OCI-LY7 (cell line): ENCODE data around the gene ANTXR1. TPM values are rescaled to one million over a fixed set of nuclear protein-coding genes. Genes with fewer than 3 reads are reported as not detected.

Experiments
- BruUV-seq: library from RNA; stranded (reverse); fragments of 400-500 nt; replicated peaks from 2 replicates; lab custom pipeline; 2021; lab: Mats Ljungman, UMichigan
- CTCF ChIA-PET: fragments of 300-600 bp; sonication (Branson Sonifier 250); formaldehyde crosslinking; loops from one replicate; lab custom pipeline; 2022; ENCODE audit warnings: antibody characterized with exemption; ENCODE audit not compliant: unreplicated experiment; lab: Charles Lee
- POLR2A ChIA-PET: fragments of 300-600 bp; sonication (Branson Sonifier 250); formaldehyde crosslinking; loops from one replicate; lab custom pipeline; 2022; ENCODE audit warnings: antibody characterized with exemption; lab: Charles Lee
- DNase-seq: peaks from one replicate; pipeline ENCODE4 v3.0.0-alpha.2; 2015; ENCODE audit warnings: low spot score
- H2AFZ ChIP-seq: fragments of 200-600 bp; sonication (generic), shearing (Covaris generic); 2 replicates; pipeline ENCODE4 v1.6.1; 2014; ENCODE audit warnings: mild to moderate bottlenecking, antibody characterized with exemption, low read length, moderate library complexity
- H3K27ac ChIP-seq: fragments of 200-600 bp; sonication (generic); 2 replicates; pipeline ENCODE4 v1.5.1; 2014; ENCODE audit warnings: mixed run types, low read depth, mild to moderate bottlenecking, moderate library complexity, low read length, inconsistent platforms; ENCODE audit not compliant: poor library complexity, severe bottlenecking
- H3K36me3 ChIP-seq: fragments of 200-600 bp; sonication (generic); 2 replicates; pipeline ENCODE4 v1.6.1; 2014; ENCODE audit warnings: mild to moderate bottlenecking, antibody characterized with exemption, low read length, moderate library complexity, mixed read lengths; ENCODE audit not compliant: insufficient read depth
- H3K4me1 ChIP-seq: fragments of 200-600 bp; sonication (generic); 2 replicates; pipeline ENCODE4 v1.5.1; 2014; ENCODE audit warnings: mild to moderate bottlenecking, low read length; ENCODE audit not compliant: insufficient read depth, poor library complexity, severe bottlenecking
- H3K4me2 ChIP-seq: fragments of 200-600 bp; sonication (generic); 2 replicates; pipeline ENCODE4 v1.6.1; 2014; ENCODE audit warnings: mild to moderate bottlenecking, low read length
- H3K4me3 ChIP-seq: fragments of 200-600 bp; sonication (generic); 2 replicates; pipeline ENCODE4 v1.5.1; 2014; ENCODE audit warnings: mild to moderate bottlenecking, low read depth, low read length; ENCODE audit not compliant: poor library complexity, severe bottlenecking
- H3K79me2 ChIP-seq: fragments of 200-600 bp; sonication (generic); 2 replicates; pipeline ENCODE4 v1.6.1; 2016; ENCODE audit warnings: low read depth, mild to moderate bottlenecking, low read length, moderate library complexity, mixed read lengths; ENCODE audit not compliant: insufficient read depth
- H3K9me2 ChIP-seq: fragments of 200-600 bp; sonication (generic); 2 replicates; pipeline ENCODE4 v1.6.1; 2016; ENCODE audit warnings: mild to moderate bottlenecking, low read length, mixed read lengths; ENCODE audit not compliant: insufficient read depth
- H3K9me3 ChIP-seq: fragments of 200-600 bp; sonication (generic); 2 replicates; pipeline ENCODE4 v1.6.1; 2014; ENCODE audit warnings: mild to moderate bottlenecking, mixed run types, low read length, mixed read lengths
- H4K20me1 ChIP-seq: fragments of 200-600 bp; sonication (generic); 2 replicates; pipeline ENCODE4 v1.6.1; 2014; ENCODE audit warnings: mild to moderate bottlenecking, antibody characterized with exemption, low read length, moderate library complexity, mixed read lengths; ENCODE audit not compliant: insufficient read depth
- CTCF ChIP-seq: fragments of 200-600 bp; sonication (generic); conservative IDR thresholded peaks from 2 replicates; pipeline ENCODE4 v1.5.1; 2014; ENCODE audit warnings: mild to moderate bottlenecking, antibody characterized with exemption, low read length, moderate library complexity, mixed read lengths
- EZH2phosphoT487 ChIP-seq: fragments of 200-600 bp; sonication (generic); IDR thresholded peaks from 2 replicates; pipeline ENCODE4 v1.6.1; 2018; ENCODE audit warnings: low read depth, borderline replicate concordance, mild to moderate bottlenecking, mixed run types, antibody characterized with exemption, low read length, moderate library complexity, mixed read lengths
- intact Hi-C: fragments of 100-400 bp; cut with micrococcal nuclease; formaldehyde crosslinking; loops from one replicate; pipeline ENCODE4 v1.10.0; 2022; ENCODE audit not compliant: unreplicated experiment
- total RNA-seq, 2 experiments: library from RNA; depleted of rRNA in 1 of 2; stranded (reverse); fragments of >200 nt in 1 of 2; shearing (Covaris generic) in 1 of 2; gene quantifications; 2 replicates each; pipeline ENCODE4 v1.2.3, GENCODE V29; 2014 to 2022

The ANTXR1 gene
- total RNA-seq, 2 experiments from 2014 or later = not detected

- no peak overlapping the region for H3K27ac ChIP-seq
- H3K4me1 ChIP-seq = no peaks in the 10 kb centered on the region
- no peak overlapping the region for H2AFZ ChIP-seq
- no peaks in the 10 kb centered on the region for H3K9me3 ChIP-seq
- ChIA-PET CTCF (no interaction called here), POLR2A (interaction anchor here (0.8 kb wide), 1 partner anchor 197 kb away, joined by 3 read pairs; no protein-coding TSS in a partner anchor)
- no peaks in the 10 kb centered on the region for H3K9me2 ChIP-seq
- H3K36me3 ChIP-seq = no peaks in the 10 kb centered on the region
- H3K4me2 ChIP-seq = no peak overlapping the region
- no peak for DNase-seq
- no peak overlapping the region for H3K4me3 ChIP-seq
- intact Hi-C loops = no loop called here
- no peaks in the 10 kb centered on the region for H3K79me2 ChIP-seq
- no TSS peak for BruUV-seq
- TF ChIP-seq EZH2phosphoT487 (no peak), CTCF (no peak)
- no peaks in the 10 kb centered on the region for H4K20me1 ChIP-seq
Observed at GRCh38 chr2:69030800-69031428, 17.9 kb downstream of the ANTXR1 start.

GRCh38 chr2:69031466-69031865, 18.5 kb downstream of the ANTXR1 start:
- no peaks in the 10 kb centered on the region for H3K9me2 ChIP-seq
- POLR2A ChIA-PET = interaction anchor here (0.8 kb wide), 1 partner anchor 196 kb away, joined by 3 read pairs; no protein-coding TSS in a partner anchor

More at GRCh38 chr2:69031466-69031865, 18.5 kb downstream of the ANTXR1 start:
- no peaks in the 10 kb centered on the region for H3K9me3 ChIP-seq
- no peak for DNase-seq
- H3K4me1 ChIP-seq = no peaks in the 10 kb centered on the region
- CTCF ChIA-PET = no interaction called here
- H4K20me1 ChIP-seq = no peaks in the 10 kb centered on the region
- no TSS peak for BruUV-seq
- no peaks in the 10 kb centered on the region for H3K36me3 ChIP-seq
- no peak for TF ChIP-seq EZH2phosphoT487
- TF ChIP-seq CTCF = no peak
- H3K4me2 ChIP-seq = no peak overlapping the region
- H3K4me3 ChIP-seq = no peak overlapping the region
- intact Hi-C loops = no loop called here
- H2AFZ ChIP-seq = no peak overlapping the region
- no peaks in the 10 kb centered on the region for H3K79me2 ChIP-seq
- no peak overlapping the region for H3K27ac ChIP-seq
